Measurements from ENCODE around the gene IFITM1.

- TF ChIP-seq, protein P1, sequence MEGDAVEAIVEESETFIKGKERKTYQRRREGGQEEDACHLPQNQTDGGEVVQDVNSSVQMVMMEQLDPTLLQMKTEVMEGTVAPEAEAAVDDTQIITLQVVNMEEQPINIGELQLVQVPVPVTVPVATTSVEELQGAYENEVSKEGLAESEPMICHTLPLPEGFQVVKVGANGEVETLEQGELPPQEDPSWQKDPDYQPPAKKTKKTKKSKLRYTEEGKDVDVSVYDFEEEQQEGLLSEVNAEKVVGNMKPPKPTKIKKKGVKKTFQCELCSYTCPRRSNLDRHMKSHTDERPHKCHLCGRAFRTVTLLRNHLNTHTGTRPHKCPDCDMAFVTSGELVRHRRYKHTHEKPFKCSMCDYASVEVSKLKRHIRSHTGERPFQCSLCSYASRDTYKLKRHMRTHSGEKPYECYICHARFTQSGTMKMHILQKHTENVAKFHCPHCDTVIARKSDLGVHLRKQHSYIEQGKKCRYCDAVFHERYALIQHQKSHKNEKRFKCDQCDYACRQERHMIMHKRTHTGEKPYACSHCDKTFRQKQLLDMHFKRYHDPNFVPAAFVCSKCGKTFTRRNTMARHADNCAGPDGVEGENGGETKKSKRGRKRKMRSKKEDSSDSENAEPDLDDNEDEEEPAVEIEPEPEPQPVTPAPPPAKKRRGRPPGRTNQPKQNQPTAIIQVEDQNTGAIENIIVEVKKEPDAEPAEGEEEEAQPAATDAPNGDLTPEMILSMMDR (conservative IDR thresholded peaks at IDR 0.05; ENCODE audit: low read depth, low read length) = no peak
- no peak for TF ChIP-seq EZH2phosphoT487 (IDR thresholded peaks at IDR 0.05; ENCODE audit: borderline replicate concordance, low read length)
- no peak for TF ChIP-seq EZH2 (IDR thresholded peaks at IDR 0.05; ENCODE audit: low read length, unreplicated experiment)
These were observed 19.1 kb upstream of the IFITM1 start for GRCh38 chr11:294780-295179.
